Stimulated activated CD8-positive, alpha-beta memory T cell treated with anti-CD3 and anti-CD28 coated beads, Interleukin-2, amount 100 ng/mL, for 48 hours (primary cell): ENCODE results near the gene ZNF536.
"Not testable (repeated sequence)": the region's sequence is repeated elsewhere in the genome, so short reads cannot be mapped to it uniquely, and the experiment has no call there.

Experiments
- DNase-seq, 2 donors: peaks; one replicate each; pipeline ENCODE4 v3.0.0-alpha.2; 2020; ENCODE audit warnings: low read depth in 2 of 2

ZNF536 gene

GRCh38 chr19:30481823-30482222 lies 109.6 kb downstream of the ZNF536 start:
- no peak for DNase-seq

- no peak for DNase-seq
Observed at GRCh38 chr19:30482956-30483355, 110.8 kb downstream of the ZNF536 start.

- not testable (repeated sequence) for DNase-seq
Observed at GRCh38 chr19:30486250-30486649, 114.1 kb downstream of the ZNF536 start.

DNA sequence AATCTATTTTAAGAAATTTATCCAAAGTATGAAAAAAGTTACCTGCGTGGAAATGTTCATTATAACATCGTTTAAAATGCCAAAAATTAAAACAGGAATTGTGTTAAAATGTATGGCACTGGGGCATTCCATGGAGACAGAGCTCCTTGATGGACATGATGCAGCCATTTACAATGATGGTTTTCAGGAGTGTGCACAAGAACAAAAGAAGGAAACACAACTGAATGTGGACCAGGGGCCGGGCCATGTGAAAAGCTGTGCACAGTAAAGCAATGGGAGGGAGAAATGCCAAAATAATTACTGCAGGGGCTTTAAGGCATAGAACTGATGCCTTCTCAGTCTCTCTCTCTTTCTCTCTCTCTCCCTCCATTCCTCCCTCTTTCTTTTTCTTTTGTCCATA lies 115.0 kb downstream of the ZNF536 start:
- no peak for DNase-seq

DNA sequence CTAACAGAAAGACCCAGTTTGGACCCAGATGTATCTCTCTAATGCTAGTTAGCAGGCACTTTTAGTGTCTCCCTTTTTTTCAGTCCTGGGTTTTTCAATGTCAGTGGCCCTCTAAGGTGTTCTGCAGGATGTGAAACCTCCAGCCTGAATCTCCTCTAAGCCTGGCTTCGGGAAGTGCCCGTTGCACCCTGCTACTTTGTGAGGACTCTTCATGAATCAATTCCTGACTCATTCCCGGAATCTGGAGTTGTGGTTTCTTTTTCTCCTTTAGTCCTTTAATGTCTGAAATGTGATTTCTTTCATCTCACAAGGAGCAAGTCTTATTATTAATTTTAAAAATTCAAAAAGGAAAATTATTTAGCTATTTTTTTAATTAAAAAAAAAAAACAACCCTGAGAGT lies 116.0 kb downstream of the ZNF536 start:
- DNase-seq: no peak

GRCh38 chr19:30490760-30491159 lies 118.6 kb downstream of the ZNF536 start:
- DNase-seq: no peak

DNA sequence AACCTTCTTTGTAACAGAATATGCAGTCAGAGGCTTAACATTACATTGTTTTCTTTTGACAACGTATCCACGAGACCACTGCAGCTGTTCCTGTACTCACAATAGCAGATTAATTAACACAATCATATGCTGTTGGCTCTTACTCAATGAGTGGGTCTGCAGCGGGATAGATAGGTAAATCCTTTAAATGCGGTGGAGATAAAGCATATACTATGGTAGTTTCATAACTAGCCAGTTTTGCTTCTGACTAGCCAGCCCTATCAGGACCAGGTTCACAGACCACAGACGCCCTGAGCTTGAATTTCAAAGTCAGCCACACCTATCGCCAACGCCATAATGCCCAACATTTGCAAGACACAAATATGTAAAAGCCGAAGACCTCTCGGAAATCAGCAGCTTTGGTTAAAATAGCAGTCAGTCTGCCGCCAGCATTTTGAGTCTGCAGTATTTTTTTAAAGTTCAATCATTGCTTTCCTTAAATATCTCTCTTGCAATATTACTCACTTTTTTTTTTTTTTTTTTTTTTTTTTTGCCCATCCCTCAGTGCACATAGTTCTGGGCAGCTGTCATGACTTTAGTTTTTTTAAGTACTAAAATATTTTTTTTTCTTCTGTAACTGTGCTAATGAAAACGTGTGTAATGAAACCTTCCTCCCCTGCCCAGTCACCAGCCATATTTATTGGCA lies 120.5 kb downstream of the ZNF536 start:
- no peak for DNase-seq

DNA sequence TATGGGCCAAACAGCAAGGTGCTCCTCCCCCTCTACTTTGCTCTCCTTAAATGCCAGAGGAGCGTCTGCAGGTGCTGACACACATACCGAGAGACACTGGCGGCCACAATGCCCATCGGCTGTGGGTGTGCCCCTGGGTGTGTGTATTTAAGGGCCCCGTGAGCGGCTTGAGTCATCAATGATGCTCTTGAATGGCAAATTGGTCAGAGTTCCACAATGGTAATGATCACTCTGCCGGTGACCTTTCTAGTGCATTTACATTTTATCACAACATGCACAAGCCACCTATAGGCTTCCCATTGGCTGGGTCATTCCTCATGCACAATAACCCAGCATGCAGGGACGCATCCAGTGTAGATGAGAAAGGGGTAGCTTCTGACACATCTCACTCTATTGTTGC lies 124.8 kb downstream of the ZNF536 start:
- DNase-seq: no peak

DNA sequence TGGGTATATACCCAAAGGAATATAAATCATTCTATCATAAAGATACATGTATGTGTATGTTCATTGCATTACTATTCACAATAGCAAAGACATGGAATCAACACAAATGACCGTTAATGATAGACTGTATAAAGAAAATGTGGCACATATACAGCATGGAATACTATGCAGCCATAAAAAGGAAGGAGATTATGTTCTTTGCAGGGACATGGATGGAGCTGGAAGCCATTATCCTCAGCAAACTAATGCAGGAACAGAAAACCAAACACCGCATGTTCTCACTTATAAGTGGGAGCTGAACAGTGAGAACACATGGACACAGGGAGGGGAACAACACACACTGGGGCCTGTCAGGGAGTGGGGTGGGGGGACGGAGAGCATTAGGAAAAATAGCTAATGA lies 125.9 kb downstream of the ZNF536 start:
- DNase-seq: not testable (repeated sequence)

DNA sequence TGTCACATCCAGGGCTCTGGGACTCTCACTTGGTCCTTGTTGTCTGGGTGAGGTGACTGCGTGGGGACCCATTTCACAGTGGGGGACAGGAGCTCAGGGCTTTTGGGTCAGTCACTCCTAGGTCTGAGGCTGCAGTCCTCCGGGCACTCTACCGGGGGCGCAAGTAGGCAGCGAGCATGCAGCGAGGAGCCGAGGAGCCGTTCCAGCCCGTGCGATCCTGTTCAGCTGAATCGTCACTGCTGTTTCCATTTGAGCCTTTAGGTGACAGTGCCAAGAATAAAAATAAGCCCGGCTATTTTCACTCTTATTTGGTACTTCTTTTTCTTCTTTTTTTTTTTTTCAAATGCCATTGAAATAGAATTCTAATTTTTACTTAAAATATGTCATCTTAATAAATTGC lies 126.5 kb downstream of the ZNF536 start:
- no peak for DNase-seq

DNA sequence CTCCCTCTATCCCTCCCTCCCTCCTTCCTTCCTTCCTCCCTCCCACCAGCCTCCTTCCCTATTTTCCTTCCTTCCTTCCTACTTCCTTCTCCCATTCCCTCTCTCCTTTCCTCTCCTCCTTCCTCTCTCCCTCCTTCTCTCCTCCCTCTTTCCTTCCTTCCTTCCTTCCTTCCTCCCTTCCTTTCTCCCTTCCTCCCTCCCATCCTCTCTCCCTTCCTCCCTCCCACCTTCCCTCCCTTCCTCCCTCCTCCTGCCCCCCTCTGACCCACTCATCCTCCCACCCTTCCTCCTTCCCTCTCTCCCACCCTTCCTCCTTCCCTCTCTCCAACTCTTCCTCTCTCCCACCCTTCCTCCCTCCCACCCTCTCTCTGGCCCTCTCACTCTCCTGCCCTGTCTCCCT lies 132.1 kb downstream of the ZNF536 start:
- no peak for DNase-seq

- no peak for DNase-seq
Observed at GRCh38 chr19:30512176-30513081, 140.2 kb downstream of the ZNF536 start.

- DNase-seq: no peak
Observed at GRCh38 chr19:30513082-30513411, 140.9 kb downstream of the ZNF536 start.

DNA sequence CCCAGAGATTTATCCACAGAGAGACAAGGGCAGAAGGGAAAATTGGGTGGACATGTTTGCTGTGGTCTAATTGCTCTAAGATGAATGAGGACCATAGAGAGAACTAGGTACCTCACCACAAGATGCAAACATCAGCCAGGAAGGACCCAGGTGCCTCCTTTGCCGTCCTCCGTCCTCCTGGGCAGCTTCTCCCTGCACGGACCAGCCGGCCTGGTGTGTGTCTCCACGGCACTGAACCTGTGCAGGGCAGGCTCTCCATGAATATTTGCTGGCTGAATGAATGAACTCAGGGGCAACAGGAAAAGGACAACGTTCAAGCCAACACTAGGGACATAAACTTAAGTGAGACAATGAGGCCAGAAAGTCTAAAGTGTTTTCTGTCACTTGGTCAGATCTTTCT lies 143.9 kb downstream of the ZNF536 start:
- DNase-seq: no peak

- no peak for DNase-seq
Observed at GRCh38 chr19:30516531-30516930, 144.3 kb downstream of the ZNF536 start.

DNA sequence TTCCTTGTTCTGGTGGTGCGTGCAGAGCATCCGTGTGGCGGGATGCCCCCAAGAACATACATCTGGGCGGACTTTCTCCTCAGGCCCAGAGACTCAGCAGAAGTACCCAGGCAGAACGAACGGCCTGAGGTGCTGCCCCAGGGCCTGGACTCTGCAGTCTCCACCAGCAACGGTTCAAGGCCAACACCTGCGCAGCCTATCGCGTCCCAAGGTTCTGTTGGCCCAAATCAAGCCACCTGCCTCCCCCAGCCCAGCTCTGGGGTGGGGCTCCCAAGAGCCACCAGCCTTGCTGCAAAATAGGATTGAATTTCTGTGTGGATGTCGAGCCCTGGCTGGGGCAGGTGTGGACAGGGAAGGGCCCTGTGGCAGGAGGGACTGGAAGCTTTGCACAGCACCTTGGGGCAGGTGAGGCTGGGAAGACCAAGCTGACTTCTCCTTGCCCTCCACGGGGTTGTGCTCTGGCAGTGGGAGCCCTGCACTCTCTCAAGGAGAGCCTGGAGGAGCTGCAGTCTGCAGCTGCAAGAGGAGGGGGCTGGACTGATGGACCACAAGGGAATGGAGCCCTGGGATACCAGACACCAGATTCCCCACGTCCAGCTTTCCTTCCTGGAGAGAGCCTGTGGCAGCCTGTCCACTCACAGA lies 146.9 kb downstream of the ZNF536 start:
- DNase-seq: no peak

- DNase-seq: no peak
Observed at GRCh38 chr19:30519607-30520205, 147.5 kb downstream of the ZNF536 start.

DNA sequence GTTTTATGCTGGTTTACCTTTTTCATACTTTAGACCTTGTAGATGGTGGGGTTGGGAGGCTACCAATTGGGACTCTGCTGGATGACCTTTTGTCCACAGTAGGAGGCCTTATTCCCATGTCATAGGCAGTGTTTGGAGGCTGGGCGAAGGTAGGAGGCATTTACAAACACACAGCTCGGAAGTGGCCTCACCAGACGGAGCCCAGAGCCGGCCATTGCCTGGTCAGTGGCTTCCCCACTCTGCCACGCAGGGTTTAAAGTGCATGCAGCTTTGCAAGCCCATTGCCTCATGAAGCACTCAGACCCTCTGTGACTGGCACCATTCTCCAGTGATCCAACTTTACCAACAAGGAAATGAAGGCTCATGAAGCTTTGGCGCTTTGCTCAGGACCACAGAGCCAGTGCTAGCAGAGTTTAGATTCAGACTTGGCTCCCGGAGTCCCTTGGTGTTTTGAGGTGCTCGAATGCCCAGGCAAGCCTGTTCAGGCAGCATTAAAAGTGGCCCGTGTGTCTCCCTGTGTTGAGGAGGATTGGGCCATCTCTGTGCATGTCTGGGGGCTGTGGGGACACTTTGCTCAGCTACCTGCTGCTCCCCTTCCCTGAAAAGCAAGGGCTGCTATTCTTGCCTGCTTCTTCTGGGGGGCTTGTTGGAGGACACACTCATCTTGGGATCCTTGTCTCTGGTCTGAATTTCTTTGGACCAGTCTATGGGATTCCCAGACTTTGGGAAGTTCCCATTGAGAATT lies 148.7 kb downstream of the ZNF536 start:
- DNase-seq: no peak

DNA sequence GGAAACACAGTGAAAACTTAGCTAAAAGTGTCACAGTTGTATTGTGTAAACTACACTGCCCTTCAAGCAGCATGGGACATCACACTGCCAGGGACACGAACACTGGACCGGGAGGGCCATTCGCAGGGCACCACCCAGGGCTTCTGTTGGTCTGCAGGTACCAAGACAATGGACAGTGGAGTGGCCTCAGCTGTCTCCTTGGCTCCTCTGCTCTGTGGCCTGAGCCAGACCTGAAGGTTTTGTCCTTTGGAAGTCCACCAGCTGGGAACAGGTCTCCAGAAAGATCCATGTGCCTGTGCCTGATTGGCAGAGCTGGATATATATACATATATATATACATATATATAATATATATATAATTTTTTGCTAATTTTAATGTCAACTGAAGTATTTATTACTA lies 149.8 kb downstream of the ZNF536 start:
- no peak for DNase-seq

- no peak for DNase-seq
Observed at GRCh38 chr19:30522341-30522740, 150.2 kb downstream of the ZNF536 start.

- no peak for DNase-seq
Observed at GRCh38 chr19:30523791-30524190, 151.6 kb downstream of the ZNF536 start.

- DNase-seq: no peak
Observed at GRCh38 chr19:30525383-30525782, 153.2 kb downstream of the ZNF536 start.
